MM.1S (cell line): ENCODE measurements around the gene TIMM8B.

ENCODE experiments used
- DNase-seq: peaks from one replicate; pipeline ENCODE4 v3.0.0-alpha.2; 2015
- H2AFZ ChIP-seq: fragments of 300-600 bp; sonication (generic); 2 replicates; pipeline ENCODE4 v1.6.0; 2016; ENCODE audit warnings: antibody characterized with exemption, low read length
- H3F3A ChIP-seq: fragments of 300-600 bp; sonication (generic); 2 replicates; pipeline ENCODE4 v1.6.1; 2016; ENCODE audit warnings: mild to moderate bottlenecking, antibody characterized with exemption, low read length, moderate library complexity, mixed read lengths; ENCODE audit not compliant: insufficient read depth
- H3K27ac ChIP-seq: fragments of 300-600 bp; sonication (generic); 2 replicates; pipeline ENCODE4 v1.5.1; 2016; ENCODE audit warnings: mild to moderate bottlenecking, low read length
- H3K27me3 ChIP-seq: fragments of 300-600 bp; sonication (generic); replicated peaks from 2 replicates; pipeline ENCODE4 v1.6.0; 2016; ENCODE audit warnings: low read length; ENCODE audit not compliant: insufficient read depth
- H3K36me3 ChIP-seq: fragments of 300-600 bp; sonication (generic); replicated peaks from 2 replicates; pipeline ENCODE4 v1.6.1; 2016; ENCODE audit warnings: mild to moderate bottlenecking, low read length, mixed read lengths; ENCODE audit not compliant: insufficient read depth
- H3K4me1 ChIP-seq: fragments of 300-600 bp; sonication (generic); 2 replicates; pipeline ENCODE4 v1.6.1; 2016; ENCODE audit warnings: low read length, mixed read lengths
- H3K4me2 ChIP-seq: fragments of 300-600 bp; sonication (generic); 2 replicates; pipeline ENCODE4 v1.6.0; 2016; ENCODE audit warnings: low read depth, low read length
- H3K4me3 ChIP-seq: fragments of 300-600 bp; sonication (generic); 2 replicates; pipeline ENCODE4 v1.5.1; 2016; ENCODE audit warnings: low read length, mixed read lengths
- H3K79me2 ChIP-seq: fragments of 300-600 bp; sonication (generic); 2 replicates; pipeline ENCODE4 v1.6.1; 2016; ENCODE audit warnings: mixed run types, low read length, mixed read lengths
- H3K9ac ChIP-seq: fragments of 300-600 bp; sonication (generic); 2 replicates; pipeline ENCODE4 v1.6.1; 2016; ENCODE audit warnings: low read length, mixed read lengths
- H3K9me2 ChIP-seq: fragments of 300-600 bp; sonication (generic); replicated peaks from 2 replicates; pipeline ENCODE4 v1.6.1; 2016; ENCODE audit warnings: mild to moderate bottlenecking, low read length, mixed read lengths; ENCODE audit not compliant: insufficient read depth
- H3K9me3 ChIP-seq: fragments of 300-600 bp; sonication (generic); replicated peaks from 2 replicates; pipeline ENCODE4 v1.6.1; 2016; ENCODE audit warnings: mild to moderate bottlenecking, low read length, mixed read lengths; ENCODE audit not compliant: insufficient read depth
- H4K20me1 ChIP-seq: fragments of 300-600 bp; sonication (generic); 2 replicates; pipeline ENCODE4 v1.6.1; 2016; ENCODE audit warnings: mild to moderate bottlenecking, low read length, moderate library complexity, mixed read lengths; ENCODE audit not compliant: insufficient read depth
- EZH2 ChIP-seq: fragments of 300-600 bp; sonication (generic); optimal IDR thresholded peaks from 2 replicates; pipeline ENCODE3; 2017; ENCODE audit warnings: low read depth, mild to moderate bottlenecking, antibody characterized with exemption, low read length, mixed read lengths
- EZH2phosphoT487 ChIP-seq: fragments of 300-600 bp; sonication (generic); IDR thresholded peaks from 2 replicates; pipeline ENCODE4 v1.6.1; 2018; ENCODE audit warnings: antibody characterized with exemption, low read length
- TF ChIP-seq, protein P1 (sequence below): fragments of 300-600 bp; sonication (generic); IDR thresholded peaks from 2 replicates; pipeline ENCODE4 v1.5.1; 2016; ENCODE audit warnings: antibody characterized with exemption, low read length, mixed read lengths

The TIMM8B gene

DNA sequence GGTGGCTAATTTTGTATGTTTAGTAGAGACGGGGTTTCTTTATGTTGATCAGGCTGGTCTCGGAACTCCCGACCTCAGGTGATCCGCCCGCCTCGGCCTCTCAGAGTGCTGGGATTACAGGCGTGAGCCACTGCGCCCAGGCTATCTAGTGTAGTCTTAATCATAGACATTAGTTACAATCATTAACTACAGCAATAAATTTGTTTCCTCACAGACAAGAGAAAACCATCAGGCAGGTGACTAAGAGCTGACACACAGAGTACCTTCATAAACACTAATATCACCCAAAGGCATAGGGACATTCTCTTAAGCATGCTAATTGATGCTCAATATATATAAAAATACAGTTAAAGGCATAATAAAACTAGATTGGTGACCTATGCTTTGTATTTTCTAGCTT, 19.5 kb upstream of the TIMM8B start:
- no peaks in the 10 kb centered on the region for H3K36me3 ChIP-seq
- H2AFZ ChIP-seq = no peak overlapping the region
- H3F3A ChIP-seq = no peaks in the 10 kb centered on the region
- no peaks in the 10 kb centered on the region for H3K4me1 ChIP-seq
- H3K79me2 ChIP-seq = no peaks in the 10 kb centered on the region
- H3K4me2 ChIP-seq = no peak overlapping the region
- H3K9me2 ChIP-seq = no peaks in the 10 kb centered on the region
- no peak overlapping the region for H3K27ac ChIP-seq
- H3K4me3 ChIP-seq = no peak overlapping the region
- no peak overlapping the region for H3K9ac ChIP-seq
- TF ChIP-seq EZH2 = no peak
- no peak for TF ChIP-seq EZH2phosphoT487
- TF ChIP-seq, protein P1, sequence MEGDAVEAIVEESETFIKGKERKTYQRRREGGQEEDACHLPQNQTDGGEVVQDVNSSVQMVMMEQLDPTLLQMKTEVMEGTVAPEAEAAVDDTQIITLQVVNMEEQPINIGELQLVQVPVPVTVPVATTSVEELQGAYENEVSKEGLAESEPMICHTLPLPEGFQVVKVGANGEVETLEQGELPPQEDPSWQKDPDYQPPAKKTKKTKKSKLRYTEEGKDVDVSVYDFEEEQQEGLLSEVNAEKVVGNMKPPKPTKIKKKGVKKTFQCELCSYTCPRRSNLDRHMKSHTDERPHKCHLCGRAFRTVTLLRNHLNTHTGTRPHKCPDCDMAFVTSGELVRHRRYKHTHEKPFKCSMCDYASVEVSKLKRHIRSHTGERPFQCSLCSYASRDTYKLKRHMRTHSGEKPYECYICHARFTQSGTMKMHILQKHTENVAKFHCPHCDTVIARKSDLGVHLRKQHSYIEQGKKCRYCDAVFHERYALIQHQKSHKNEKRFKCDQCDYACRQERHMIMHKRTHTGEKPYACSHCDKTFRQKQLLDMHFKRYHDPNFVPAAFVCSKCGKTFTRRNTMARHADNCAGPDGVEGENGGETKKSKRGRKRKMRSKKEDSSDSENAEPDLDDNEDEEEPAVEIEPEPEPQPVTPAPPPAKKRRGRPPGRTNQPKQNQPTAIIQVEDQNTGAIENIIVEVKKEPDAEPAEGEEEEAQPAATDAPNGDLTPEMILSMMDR = no peak
- H3K9me3 ChIP-seq = no peaks in the 10 kb centered on the region
- H3K27me3 ChIP-seq = no peaks in the 10 kb centered on the region
- H4K20me1 ChIP-seq = no peaks in the 10 kb centered on the region
- no peak for DNase-seq

DNA sequence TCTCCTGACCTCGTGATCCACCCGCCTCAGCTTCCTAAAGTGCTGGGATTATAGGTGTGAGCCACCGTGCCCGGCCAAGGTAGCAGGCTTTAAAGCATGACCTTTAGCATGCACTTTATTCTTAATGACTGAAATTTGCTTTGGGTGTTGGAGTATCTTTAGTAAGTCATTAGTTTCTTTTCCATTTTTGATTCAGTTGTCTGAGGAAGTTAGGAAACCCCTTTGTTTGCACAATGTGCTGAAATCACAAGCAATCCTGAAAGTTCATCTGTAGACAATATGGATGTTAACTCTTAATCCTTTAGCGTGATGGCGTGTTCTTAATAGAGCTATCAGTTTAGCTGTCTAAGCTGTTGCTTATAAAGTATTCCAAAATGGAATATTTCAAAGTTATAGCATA, 16.9 kb upstream of the TIMM8B start:
- TF ChIP-seq EZH2 = no peak
- TF ChIP-seq, protein P1 = no peak
- no peak for TF ChIP-seq EZH2phosphoT487
- H2AFZ ChIP-seq = no peak overlapping the region
- no peaks in the 10 kb centered on the region for H3K9me2 ChIP-seq
- no peaks in the 10 kb centered on the region for H3F3A ChIP-seq
- no peaks in the 10 kb centered on the region for H3K36me3 ChIP-seq
- no peak overlapping the region for H3K27ac ChIP-seq
- no peak for DNase-seq
- no peak overlapping the region for H3K4me3 ChIP-seq
- H3K4me2 ChIP-seq = no peak overlapping the region
- H3K79me2 ChIP-seq = no peaks in the 10 kb centered on the region
- H3K9ac ChIP-seq = no peak overlapping the region
- H3K27me3 ChIP-seq = no peaks in the 10 kb centered on the region
- no peaks in the 10 kb centered on the region for H3K9me3 ChIP-seq
- H4K20me1 ChIP-seq = no peaks in the 10 kb centered on the region
- no peaks in the 10 kb centered on the region for H3K4me1 ChIP-seq

DNA sequence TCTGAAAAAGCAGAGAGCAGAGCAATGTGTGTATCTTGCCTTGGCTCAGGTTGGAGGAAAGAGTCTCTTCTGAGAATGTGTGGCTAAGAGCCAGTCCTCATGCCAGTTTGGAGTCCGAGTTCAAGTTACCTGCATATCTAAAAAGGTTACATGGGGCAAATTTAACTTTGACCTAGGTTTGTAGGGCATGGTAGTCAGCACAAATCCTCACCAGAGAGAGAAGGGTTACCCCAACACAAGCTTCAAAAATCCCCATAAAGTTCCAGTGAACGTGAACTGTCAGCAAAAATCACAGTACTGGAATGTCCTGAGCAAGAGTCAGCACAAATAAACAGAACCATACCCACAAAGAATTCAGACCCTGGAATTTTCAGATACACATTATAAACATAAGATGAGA, 13.9 kb upstream of the TIMM8B start:
- Histone ChIP-seq H3K4me2 (no peak overlapping the region), H3K27ac (no peak overlapping the region), H3K79me2 (no peaks in the 10 kb centered on the region), H3K36me3 (no peaks in the 10 kb centered on the region), H3K9ac (no peak overlapping the region), H3K4me3 (no peak overlapping the region), H3F3A (no peaks in the 10 kb centered on the region), H3K9me2 (no peaks in the 10 kb centered on the region), H4K20me1 (no peaks in the 10 kb centered on the region), H3K9me3 (no peaks in the 10 kb centered on the region), H3K27me3 (no peaks in the 10 kb centered on the region), H2AFZ (no peak overlapping the region), H3K4me1 (no peaks in the 10 kb centered on the region)
- TF ChIP-seq EZH2phosphoT487 = no peak
- TF ChIP-seq EZH2 = no peak
- TF ChIP-seq, protein P1 = no peak
- DNase-seq = no peak
